Cardiac muscle cell (in vitro differentiated cells and primary cell): ENCODE results near the gene STX10. TPM values are rescaled to one million over a fixed set of nuclear protein-coding genes. Genes with fewer than 3 reads are reported as not detected.
A peak's percentile ranks its signal among the peaks of the same experiment; 100 is the strongest.

ENCODE experiments used
- DNase-seq, 2 donors: peaks; one replicate each; pipeline versions ENCODE4 v3.0.0 to v3.0.0-alpha.2; 2010 to 2017; ENCODE audit warnings: low read depth in 1 of 2, low spot score in 1 of 2
- H3K27ac ChIP-seq: fragments of 200-600 bp; sonication (generic); 2 replicates; pipeline ENCODE4 v1.5.1; 2016
- H3K27me3 ChIP-seq: fragments of 200-600 bp; sonication (generic); 2 replicates; pipeline ENCODE4 v1.6.0; 2016; ENCODE audit warnings: control low read depth
- H3K36me3 ChIP-seq: fragments of 200-600 bp; sonication (generic); 2 replicates; pipeline ENCODE4 v1.5.1; 2016; ENCODE audit warnings: control low read depth
- H3K4me1 ChIP-seq: fragments of 200-600 bp; sonication (generic); 2 replicates; pipeline ENCODE4 v1.8.1; 2017; ENCODE audit warnings: low read depth, mild to moderate bottlenecking, mixed run types
- H3K4me3 ChIP-seq: fragments of 200-600 bp; sonication (generic); 2 replicates; pipeline ENCODE4 v1.5.1; 2016; ENCODE audit warnings: mild to moderate bottlenecking
- H3K9me3 ChIP-seq: fragments of 200-600 bp; sonication (generic); 2 replicates; pipeline ENCODE4 v1.5.1; 2017; ENCODE audit warnings: low read depth, mild to moderate bottlenecking, control low read depth
- CTCF ChIP-seq: IDR thresholded peaks from 2 replicates; pipeline ENCODE4 v1.5.1; 2012; ENCODE audit warnings: low read depth, mild to moderate bottlenecking, low read length
- polyA plus RNA-seq: library from polyadenylated mRNA; unstranded; fragments of >200 nt; fragmentation: Nextera tagmentation; extraction: Ambion mirVana; gene quantifications from 2 replicates; pipeline ENCODE4 v1.2.1, GENCODE V29; 2016
- total RNA-seq: library from RNA; depleted of rRNA; stranded (reverse); fragments of >200 nt; gene quantifications from 2 replicates; pipeline ENCODE4 v1.2.3, GENCODE V29; 2016

Gene STX10
- total and polyA plus RNA-seq, 2 experiments from 2014 or later, result 65.2 to 110 TPM

DNA sequence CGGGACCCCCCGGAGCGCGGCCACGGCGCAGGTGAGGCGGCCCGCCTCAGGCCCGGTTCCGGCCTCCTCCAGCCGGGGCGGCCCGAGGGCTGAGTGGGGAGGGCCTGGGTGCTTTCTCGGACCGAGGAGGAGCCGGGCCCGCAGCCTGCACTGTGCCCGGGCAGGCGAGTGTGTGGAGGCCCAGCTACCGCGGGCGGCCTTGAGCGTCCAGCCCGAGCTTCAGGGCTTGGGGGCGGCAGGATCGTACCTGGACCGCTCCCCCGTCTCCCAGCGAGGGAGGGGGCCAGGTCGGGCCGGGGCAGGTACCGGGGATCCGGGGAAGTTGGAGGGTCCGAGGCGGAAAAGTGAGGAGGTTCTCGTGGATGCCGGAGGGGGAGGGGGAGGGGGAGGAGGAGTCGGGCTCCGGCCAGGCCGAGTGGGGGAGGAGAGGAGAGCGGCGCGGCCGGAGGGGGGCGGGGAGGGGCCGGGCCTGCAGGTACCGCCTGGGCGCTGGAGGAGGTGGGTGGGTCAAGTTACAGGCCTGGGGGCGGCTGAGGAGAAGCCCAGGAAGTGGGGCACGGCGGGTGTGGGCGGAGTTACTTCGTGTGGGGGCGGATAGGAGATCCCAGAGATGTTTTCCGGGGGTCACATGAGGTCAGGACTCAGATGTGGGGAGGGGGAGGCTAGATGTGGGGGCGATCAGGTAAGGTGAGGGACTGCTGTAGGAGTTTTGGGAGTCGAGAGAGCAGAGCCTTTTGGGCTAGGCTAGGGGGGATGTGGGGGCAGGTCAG, 31.6 kb downstream of the STX10 start:
- H3K4me3 ChIP-seq, result peak overlapping the region; percentile 99
- peaks cover 11% of the 10 kb centered on the region for H3K4me1 ChIP-seq
- no peaks in the 10 kb centered on the region for H3K27me3 ChIP-seq
- H3K9me3 ChIP-seq, result no peaks in the 10 kb centered on the region
- DNase-seq, result peak; percentile 64 to 84
- H3K27ac ChIP-seq, result peak overlapping the region; percentile 89
- no peak for TF ChIP-seq CTCF
- H3K36me3 ChIP-seq, result peaks cover 5% of the 10 kb centered on the region

DNA sequence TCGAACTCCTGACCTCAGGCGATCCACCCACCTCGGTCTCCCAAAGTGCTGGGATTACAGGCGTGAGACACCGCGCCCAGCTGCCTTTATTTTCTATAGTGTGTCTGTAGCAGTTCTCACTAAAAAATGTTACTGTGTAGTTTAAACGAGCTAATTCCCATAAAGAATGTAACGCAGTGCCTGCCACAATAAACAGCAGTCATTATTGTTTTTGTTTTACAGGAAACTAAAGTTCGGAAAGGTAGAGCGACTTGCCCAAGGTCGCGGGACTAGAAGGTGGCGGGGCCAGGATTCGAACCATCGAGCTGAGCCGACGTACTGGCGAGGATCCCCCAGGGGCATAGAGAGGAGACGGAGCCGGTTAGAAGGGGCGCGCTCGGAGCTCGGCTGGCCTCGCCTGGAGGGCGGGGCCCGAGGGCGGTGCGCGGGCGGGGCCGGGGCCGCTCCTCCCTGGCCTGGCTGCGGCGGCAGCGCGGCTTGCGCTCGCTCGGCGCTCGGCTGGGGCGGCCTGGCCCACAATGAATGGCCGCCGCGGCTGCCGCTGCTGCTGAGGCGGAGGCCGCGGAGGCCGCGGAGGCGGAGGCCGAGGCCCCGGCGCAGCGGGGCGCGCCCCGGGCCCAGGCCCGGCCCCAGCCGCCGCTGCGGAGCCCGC, 32.3 kb downstream of the STX10 start, which contains the start of gene NACC1:
Gene NACC1 (plus strand): TSS at position 493 of the 652 bp plus-strand sequence. CDS start 16,944 bp downstream, outside the sequence.
- peak; percentile 94 to 95 for DNase-seq
- Histone ChIP-seq H3K27ac (peak within 1 kb of the TSS; percentile 89), H3K4me1 (peaks cover 11% of the 10 kb centered on the region), H3K9me3 (no peaks in the 10 kb centered on the region), H3K4me3 (peak within 1 kb of the TSS; percentile 99), H3K36me3 (peaks cover 5% of the 10 kb centered on the region), H3K27me3 (no peaks in the 10 kb centered on the region)
- TF ChIP-seq CTCF, result no peak

DNA sequence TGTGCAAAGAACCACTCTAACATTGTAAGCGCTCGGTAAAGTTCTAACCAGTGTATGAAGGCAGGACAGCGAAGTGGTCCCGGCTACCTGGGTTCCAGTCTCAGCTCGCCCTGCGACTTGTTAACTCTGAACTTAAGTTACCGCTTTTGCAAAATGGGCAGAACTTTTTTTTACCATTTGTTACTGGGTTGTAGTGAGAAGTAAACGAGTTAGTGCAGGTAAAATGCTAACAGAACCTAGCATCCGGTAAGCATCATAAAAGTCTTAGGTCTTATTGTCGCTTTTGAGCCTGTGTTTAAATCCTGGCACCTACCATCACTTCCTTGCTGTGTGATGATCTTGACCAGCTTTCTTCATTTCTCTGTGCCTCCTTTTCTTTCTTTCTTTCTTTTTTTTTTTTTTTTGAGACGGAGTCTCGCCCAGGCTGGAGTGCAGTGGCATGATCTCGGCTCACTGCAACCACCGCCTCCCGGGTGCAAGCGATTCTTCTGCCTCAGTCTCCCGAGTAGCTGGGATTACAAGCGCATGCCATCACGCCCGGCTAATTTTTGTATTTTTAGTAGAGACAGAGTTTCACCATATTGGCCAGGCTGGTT, 32.9 kb downstream of the STX10 start:
- peaks cover 11% of the 10 kb centered on the region for H3K4me1 ChIP-seq
- DNase-seq, result no peak
- no peaks in the 10 kb centered on the region for H3K9me3 ChIP-seq
- TF ChIP-seq CTCF, result no peak
- H3K4me3 ChIP-seq, result peak overlapping the region; percentile 85
- peaks cover 5% of the 10 kb centered on the region for H3K36me3 ChIP-seq
- H3K27ac ChIP-seq, result peak overlapping the region; percentile 11
- no peaks in the 10 kb centered on the region for H3K27me3 ChIP-seq

DNA sequence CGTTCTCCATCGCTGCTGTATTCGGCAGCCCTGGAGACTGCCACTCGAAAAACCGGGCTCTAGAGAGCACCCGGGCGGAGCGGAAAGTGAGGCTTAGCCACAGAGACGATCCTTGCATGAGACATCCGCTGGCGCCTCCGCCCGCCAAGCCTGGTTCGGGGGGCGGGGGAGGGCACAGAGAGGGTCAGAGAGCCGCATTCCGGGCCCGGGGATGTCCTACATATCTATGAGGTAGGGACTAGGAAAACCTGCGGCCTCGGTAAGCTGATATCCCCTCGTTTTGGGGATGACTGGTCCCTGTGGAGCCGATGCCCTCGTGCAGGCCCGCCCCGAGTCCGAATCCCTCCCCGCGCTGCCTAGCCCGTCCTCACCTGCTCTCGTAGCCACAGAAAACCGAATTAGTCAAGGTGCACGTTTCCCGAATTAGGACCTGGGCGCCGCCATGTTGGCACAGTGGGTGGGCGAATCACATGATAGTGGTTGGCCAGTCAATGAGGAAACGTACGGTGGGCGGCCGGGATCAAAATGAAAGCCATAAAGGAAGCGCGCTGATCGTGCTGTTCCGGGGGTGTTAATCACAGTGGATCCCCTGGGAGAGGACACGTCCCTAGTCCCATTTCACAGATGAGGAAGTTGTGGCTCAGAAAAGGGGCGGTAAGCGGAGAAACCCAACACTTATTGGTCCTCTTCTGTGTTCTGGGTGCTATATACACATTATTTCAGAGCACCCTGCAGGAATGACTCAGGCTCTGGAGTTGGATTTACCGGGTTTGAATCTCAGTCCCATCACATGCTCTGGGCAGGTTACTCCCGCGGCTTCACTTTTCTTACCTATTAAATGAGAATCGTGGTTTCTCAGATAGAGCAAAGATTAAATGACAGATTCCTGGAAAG, 33.6 kb downstream of the STX10 start, which contains the start of gene TRMT1:
Gene TRMT1 (minus strand): TSS at position 459 of the 894 bp plus-strand sequence. CDS start 341 bp downstream, at position 118.
- peak within 1 kb of the TSS; percentile 87 for H3K27ac ChIP-seq
- peak; percentile 92 to 95 for DNase-seq
- peaks cover 11% of the 10 kb centered on the region for H3K4me1 ChIP-seq
- no peak for TF ChIP-seq CTCF
- H3K4me3 ChIP-seq, result peak within 1 kb of the TSS; percentile 85
- peaks cover 5% of the 10 kb centered on the region for H3K36me3 ChIP-seq
- no peaks in the 10 kb centered on the region for H3K27me3 ChIP-seq
- no peaks in the 10 kb centered on the region for H3K9me3 ChIP-seq

DNA sequence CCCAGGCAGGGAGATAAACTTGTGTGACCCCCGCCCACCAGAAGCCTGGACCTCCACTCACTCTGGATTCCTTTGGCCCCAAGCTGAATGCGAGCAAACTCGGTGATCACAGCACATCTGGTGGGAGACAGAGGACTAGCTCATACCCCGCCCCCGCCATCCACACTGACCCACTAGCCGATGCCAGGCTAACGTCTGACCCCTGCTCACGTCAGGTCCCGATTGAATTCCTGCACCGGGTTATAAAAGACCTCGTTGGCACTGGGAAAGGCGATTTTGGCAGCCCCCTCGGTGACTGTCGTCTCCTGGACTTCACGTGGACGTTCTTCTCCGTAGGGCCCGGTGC, 34.3 kb downstream of the STX10 start:
- Histone ChIP-seq H3K27me3 (no peaks in the 10 kb centered on the region), H3K27ac (peak overlapping the region; percentile 87), H3K36me3 (peaks cover 5% of the 10 kb centered on the region), H3K9me3 (no peaks in the 10 kb centered on the region), H3K4me1 (peaks cover 11% of the 10 kb centered on the region), H3K4me3 (peak overlapping the region; percentile 85)
- TF ChIP-seq CTCF, result no peak
- DNase-seq, result no peak
